ENCODE data around the gene FRMD1.

DNA sequence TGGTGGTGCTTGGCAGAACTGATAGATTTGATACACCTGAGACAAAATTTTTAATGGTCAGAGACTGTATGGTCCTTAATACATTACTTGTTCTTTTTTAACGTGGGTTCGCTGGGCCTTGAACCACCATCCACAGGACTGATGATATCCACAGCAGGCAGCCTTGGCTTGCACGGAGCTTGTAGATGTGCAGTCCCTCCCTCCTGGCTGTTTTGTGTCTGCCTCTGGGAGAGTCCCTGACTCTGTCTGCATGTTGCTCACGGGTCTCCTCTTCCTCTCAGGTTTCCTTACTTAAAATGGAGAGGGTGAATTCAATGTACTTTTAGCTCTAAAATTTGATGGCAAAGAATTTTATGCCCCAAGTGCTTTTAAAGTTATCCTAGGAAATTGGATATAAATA, 64.0 kb downstream of the FRMD1 start:
- no peak for TF ChIP-seq POLR2A (IDR thresholded peaks at IDR 0.05)
- TF ChIP-seq, protein P1, sequence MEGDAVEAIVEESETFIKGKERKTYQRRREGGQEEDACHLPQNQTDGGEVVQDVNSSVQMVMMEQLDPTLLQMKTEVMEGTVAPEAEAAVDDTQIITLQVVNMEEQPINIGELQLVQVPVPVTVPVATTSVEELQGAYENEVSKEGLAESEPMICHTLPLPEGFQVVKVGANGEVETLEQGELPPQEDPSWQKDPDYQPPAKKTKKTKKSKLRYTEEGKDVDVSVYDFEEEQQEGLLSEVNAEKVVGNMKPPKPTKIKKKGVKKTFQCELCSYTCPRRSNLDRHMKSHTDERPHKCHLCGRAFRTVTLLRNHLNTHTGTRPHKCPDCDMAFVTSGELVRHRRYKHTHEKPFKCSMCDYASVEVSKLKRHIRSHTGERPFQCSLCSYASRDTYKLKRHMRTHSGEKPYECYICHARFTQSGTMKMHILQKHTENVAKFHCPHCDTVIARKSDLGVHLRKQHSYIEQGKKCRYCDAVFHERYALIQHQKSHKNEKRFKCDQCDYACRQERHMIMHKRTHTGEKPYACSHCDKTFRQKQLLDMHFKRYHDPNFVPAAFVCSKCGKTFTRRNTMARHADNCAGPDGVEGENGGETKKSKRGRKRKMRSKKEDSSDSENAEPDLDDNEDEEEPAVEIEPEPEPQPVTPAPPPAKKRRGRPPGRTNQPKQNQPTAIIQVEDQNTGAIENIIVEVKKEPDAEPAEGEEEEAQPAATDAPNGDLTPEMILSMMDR (IDR thresholded peaks at IDR 0.05 in 4 of 5, conservative IDR thresholded peaks at IDR 0.05 in 1 of 5) = no peak

Measured in gastrocnemius medialis (tissue), 4 donors.